ENCODE data around the gene UPK1A. TPM values are rescaled to one million over a fixed set of nuclear protein-coding genes. Genes with fewer than 3 reads are reported as not detected.
A peak's percentile ranks its signal among the peaks of the same experiment; 100 is the strongest.

The UPK1A gene
- total and polyA plus RNA-seq, 2 of the 8 experiments (the other 6 are each of a cell fraction or from before 2014, with no cell fraction given) = 0.56 to 9.9 TPM

DNA sequence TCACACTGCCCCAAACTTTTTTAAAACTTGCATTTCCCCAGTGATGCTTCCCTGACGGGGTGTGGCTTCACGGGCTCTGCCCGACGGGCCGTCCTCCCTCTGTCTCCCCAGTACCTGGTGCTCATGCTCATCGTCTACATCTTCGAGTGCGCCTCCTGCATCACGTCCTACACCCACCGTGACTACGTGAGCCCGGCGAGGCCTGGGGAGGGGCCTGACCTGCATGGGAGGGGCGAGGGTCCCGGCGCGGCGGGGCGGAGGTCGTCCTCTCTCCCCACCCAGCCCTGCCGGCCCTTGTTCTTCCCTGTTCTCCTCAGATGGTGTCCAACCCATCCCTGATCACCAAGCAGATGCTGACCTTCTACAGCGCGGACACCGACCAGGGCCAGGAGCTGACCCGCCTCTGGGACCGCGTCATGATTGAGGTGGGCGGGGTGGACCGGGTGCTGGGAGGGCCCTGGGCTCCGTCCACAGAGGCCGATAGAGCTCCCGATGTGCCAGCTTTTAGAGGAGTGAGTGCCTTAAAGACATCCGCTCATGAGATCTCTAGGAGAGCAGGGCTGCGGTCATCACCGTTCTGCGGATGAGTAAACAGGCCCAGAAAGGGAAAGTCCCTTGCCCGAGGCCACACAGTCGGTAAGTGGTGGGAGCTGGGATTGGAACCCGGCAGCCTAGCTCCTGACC lies 6.9 kb downstream of the UPK1A start:
- peaks cover 0 to 4% (median 1%) of the 10 kb centered on the region in 4 experiments; a peak in 1 of 7 replicates for H3K27me3 ChIP-seq (replicated peaks in 1 of 4; ENCODE audit: control insufficient read depth in 3 of 4, extremely low read depth in 1 of 4, insufficient read depth in 3 of 4, low read length in 3 of 4)
- 8% methylated on average over 28 of the region's 39 CpGs; no CpG with 5 or more reads in 1 of the 2 experiments for WGBS, 2 experiments (ENCODE audit: extremely low coverage in 1 of 2, insufficient coverage in 1 of 2, insufficient read length in 1 of 2, insufficient replicate concordance in 2 of 2, low coverage in 1 of 2, low lambda C conversion rate in 2 of 2, missing lambda C conversion rate in 1 of 2)
- FAIRE-seq (peak; percentile 62), DNase-seq (ENCODE audit: low read depth in 1 of 2, low spot score in 2 of 2) (peak; percentile 21 to 89)
- H3K27ac ChIP-seq (ENCODE audit: low read depth, low read length) = peak overlapping the region; percentile 29; the same call in 1 of the 2 replicates
- no peaks in the 10 kb centered on the region; the same call in 1 of the 2 replicates for H3K23me2 ChIP-seq (ENCODE audit: low read depth, low read length)
- no peak overlapping the region for H3K56ac ChIP-seq (replicated peaks; ENCODE audit: insufficient read length, low read depth, low read length)
- peak overlapping the region; percentile 40 for H4K5ac ChIP-seq (ENCODE audit: insufficient read length, low read depth, low read length)
- no peaks in the 10 kb centered on the region for H3K79me1 ChIP-seq (ENCODE audit: low read depth, low read length)
- H2AK5ac ChIP-seq (ENCODE audit: low read depth, low read length) = no peak overlapping the region
- peak overlapping the region in 2 of 4 experiments; percentile 8 to 10; a peak in 2 of 7 replicates for H3K9ac ChIP-seq (replicated peaks in 1 of 4; ENCODE audit: extremely low read depth in 1 of 4, low read depth in 3 of 4, low read length in 3 of 4)
- H2AFZ ChIP-seq (ENCODE audit: low read length) = peak overlapping the region; percentile 95
- H4K91ac ChIP-seq (replicated peaks; ENCODE audit: insufficient read length, low read length) = peak overlapping the region; percentile 7
- 0 out of 2 replicates have a peak overlapping the region, but pooled peaks have one; percentile 29 for H2BK12ac ChIP-seq (ENCODE audit: low read depth, low read length)
- peak overlapping the region; percentile 67; the same call in 1 of the 2 replicates for H2BK5ac ChIP-seq (ENCODE audit: low read depth, low read length)
- H4K20me1 ChIP-seq (replicated peaks in 1 of 2; ENCODE audit: control insufficient read depth in 1 of 2, insufficient read depth in 2 of 2, low read length in 2 of 2) = no peaks in the 10 kb centered on the region
- peak overlapping the region; percentile 59 to 76 for H3K4me2 ChIP-seq (ENCODE audit: insufficient read depth in 1 of 2, low read depth in 2 of 2, low read length in 2 of 2)
- H3K36me3 ChIP-seq (ENCODE audit: control insufficient read depth in 2 of 4, insufficient read depth in 4 of 4, low read length in 3 of 4) = no peaks in the 10 kb centered on the region
- no peaks in the 10 kb centered on the region for H3K79me2 ChIP-seq (ENCODE audit: control insufficient read depth in 1 of 2, insufficient read depth in 2 of 2, low read length in 2 of 2)
- H2BK15ac ChIP-seq (ENCODE audit: low read length) = no peak overlapping the region; the same call in 1 of the 2 replicates
- CTCF ChIA-PET (ENCODE audit: partially characterized antibody) = interaction anchor here (0.6 to 2.2 kb wide), 8 partner anchors 9 to 229 kb away, joined by 3 to 9 read pairs (median 4); no protein-coding TSS in a partner anchor
- no peak overlapping the region for H2BK20ac ChIP-seq (ENCODE audit: low read length)
- no peaks in the 10 kb centered on the region for H3K9me3 ChIP-seq (ENCODE audit: insufficient read depth in 2 of 2, low read depth in 1 of 2, low read length in 1 of 2)
- H3K4me1 ChIP-seq (replicated peaks in 1 of 4; ENCODE audit: control insufficient read depth in 3 of 4, insufficient read depth in 4 of 4, low read length in 3 of 4) = peaks cover 0 to 3% (median 0%) of the 10 kb centered on the region in 4 experiments; a peak in 2 of 7 replicates
- H2BK120ac ChIP-seq (replicated peaks; ENCODE audit: low read depth, low read length) = no peak overlapping the region
- no peak overlapping the region for H3K23ac ChIP-seq (ENCODE audit: insufficient read length)
- H4K8ac ChIP-seq (ENCODE audit: extremely low read depth, insufficient read depth, low read length) = peak overlapping the region; percentile 75
- 0 out of 2 replicates have a peak overlapping the region, but pooled peaks have one; percentile 40 for H3K18ac ChIP-seq (ENCODE audit: extremely low read depth, low read length)
- H3K4me3 ChIP-seq (ENCODE audit: extremely low read depth in 1 of 4, insufficient read depth in 2 of 4, low read depth in 3 of 4, low read length in 4 of 4) = peak overlapping the region; percentile 61 to 77 (median 62)
- no peak overlapping the region for H3K14ac ChIP-seq (ENCODE audit: insufficient read length)
- no peak overlapping the region for H3K4ac ChIP-seq (replicated peaks; ENCODE audit: insufficient read length, low read depth, low read length)
- POLR2A ChIA-PET (ENCODE audit: partially characterized antibody) = interaction anchor here (0.6 to 1.9 kb wide), 6 partner anchors 13 to 31 kb away, joined by 3 to 5 read pairs (median 4); partner anchors contain the start of gene COX6B1
- TF ChIP-seq KDM5A (IDR thresholded peaks at IDR 0.05; ENCODE audit: low read length) (no peak), POLR2AphosphoS5 (IDR thresholded peaks at IDR 0.05; ENCODE audit: low read depth, low read length) (0 out of 2 replicates have a peak, but pooled peaks have one; percentile 28), POU5F1 (IDR thresholded peaks at IDR 0.05; ENCODE audit: low read depth, low read length) (no peak), CBX5 (IDR thresholded peaks at IDR 0.05; ENCODE audit: low read depth, low read length) (no peak), HDAC2 (IDR thresholded peaks at IDR 0.05; ENCODE audit: borderline replicate concordance in 1 of 2, low read depth in 2 of 2, low read length in 2 of 2) (no peak), SP2 (IDR thresholded peaks at IDR 0.05; ENCODE audit: low read length) (no peak), GABPA (IDR thresholded peaks at IDR 0.05; ENCODE audit: borderline replicate concordance, insufficient read depth, low read length) (no peak), HDAC6 (IDR thresholded peaks at IDR 0.05; ENCODE audit: low read depth, low read length) (no peak), CEBPB (IDR thresholded peaks at IDR 0.05; ENCODE audit: low read depth, low read length) (no peak), NANOG (IDR thresholded peaks at IDR 0.05; ENCODE audit: insufficient read depth, low read depth, low read length, poor library complexity, severe bottlenecking) (no peak)

All from H1 (cell line).